Ovary (tissue), 9 donors: ENCODE measurements around the gene ABCG1. TPM values are rescaled to one million over a fixed set of nuclear protein-coding genes. Genes with fewer than 3 reads are reported as not detected.

Source experiments
- DNase-seq, 5 donors: peaks; one replicate each; pipeline ENCODE4 v3.0.0-alpha.2; 2019 to 2020
- H3K27ac ChIP-seq, 2 donors: fragments of 200-600 bp; one replicate each; pipeline versions ENCODE4 v1.5.1 to v1.8.0; 2019 to 2022
- H3K27me3 ChIP-seq: fragments of 200-600 bp; one replicate; pipeline ENCODE4 v1.8.0; 2022
- H3K36me3 ChIP-seq: fragments of 200-600 bp; sonication (generic); one replicate; pipeline ENCODE4 v1.5.1; 2019
- H3K4me1 ChIP-seq: one replicate; pipeline ENCODE4 v1.8.1; 2013; ENCODE audit warnings: mild to moderate bottlenecking, moderate library complexity; ENCODE audit not compliant: insufficient read depth
- H3K4me3 ChIP-seq: fragments of 200-600 bp; sonication (generic); one replicate; pipeline ENCODE4 v1.5.1; 2017
- H3K9me3 ChIP-seq, 2 donors: fragments of 200-600 bp in 1 of 2; sonication (generic) in 1 of 2; one replicate each; pipeline versions ENCODE4 v1.5.1 to v1.8.1; 2013 to 2019; ENCODE audit warnings: mild to moderate bottlenecking in 1 of 2, moderate library complexity in 1 of 2
- CTCF ChIP-seq, 3 donors: fragments of 450-650 bp in 2 of 3; fragments of 200-600 bp in 1 of 3; IDR thresholded peaks; one replicate each; pipeline versions ENCODE4 v1.5.1 to v1.8.0; 2016 to 2022; ENCODE audit warnings: antibody characterized with exemption in 3 of 3, mild to moderate bottlenecking in 1 of 3
- EP300 ChIP-seq: sonication (generic); formaldehyde crosslinking; IDR thresholded peaks from one replicate; pipeline ENCODE4 v1.6.1; 2017; ENCODE audit warnings: antibody characterized with exemption
- POLR2A ChIP-seq: fragments of 450-650 bp; IDR thresholded peaks from one replicate; pipeline ENCODE4 v1.6.1; 2017; ENCODE audit warnings: antibody characterized with exemption, mild to moderate bottlenecking, moderate library complexity
- WGBS, 3 donors: extraction: QIAGEN DNeasy Blood & Tissue Kit in 1 of 3; methylation state at CpG; one replicate each; pipeline versions ENCODE4 v1.1.5 to v1.1.7; 2013 to 2017; 5-methylcytosine and 5-hydroxymethylcytosine counted together
- intact Hi-C, 4 donors: fragments of 100-400 bp; cut with DNase I; formaldehyde crosslinking; loops; one replicate each; pipeline versions ENCODE4 v1.11.0 to v1.15.1; 2022 to 2023
- polyA plus RNA-seq, 2 donors: library from polyadenylated mRNA; stranded (reverse); fragments of 200-250 nt in 1 of 2; fragments of 350-450 nt in 1 of 2; fragmentation: Illumina TruSeq in 1 of 2; extraction: RNeasy Lipid Tissue Mini Kit (QIAGEN cat#74804) in 1 of 2; gene quantifications; one replicate each; pipeline ENCODE4 v1.2.3, GENCODE V29; 2013 to 2014
- total RNA-seq, 7 donors: library from RNA; depleted of rRNA in 2 of 7; stranded (reverse); fragments of >200 nt in 2 of 7; fragmentation: NEBNext Ultra II Directional in 3 of 7; extraction: Animal tissue kit (Norgen Biotek cat#: 25700) in 3 of 7; gene quantifications; one replicate each; pipeline versions ENCODE4 v1.1.0 to v1.2.4, GENCODE V29; 2016 to 2023
- donor health status: DM: no; HTN: no; CAD: no; lungs with moderate emphysema.
- donor health status: DM: no; HTN: no; CAD: no.
- donor health status: Bipolar disorder and iron deficiency.
- donor health status: DM: yes; HTN: yes; CAD: no.
- donor health status: DM: no; HTN: no; CAD: no.
- donor health status: DM: yes; HTN: yes; CAD: no.

ABCG1 gene
- total and polyA plus RNA-seq, 9 donors: 4.3 to 14.9 (median 5.8) TPM

GRCh38 chr21:42227909-42228708 lies 9.2 kb downstream of the ABCG1 start:
- no peaks in the 10 kb centered on the region for H3K9me3 ChIP-seq
- WGBS, 3 donors: 44 to 52% (median 51%) methylated on average over 10 of the region's 10 CpGs
- H3K4me1 ChIP-seq: no peaks in the 10 kb centered on the region
- no peak for TF ChIP-seq EP300
- TF ChIP-seq POLR2A: no peak
- no peak for TF ChIP-seq CTCF (IDR thresholded peaks at IDR 0.05)
- no peaks in the 10 kb centered on the region for H3K27me3 ChIP-seq
- no peaks in the 10 kb centered on the region for H3K36me3 ChIP-seq
- no peak overlapping the region for H3K4me3 ChIP-seq
- DNase-seq: peak in 2 of 5 donors; percentile 42 to 53
- H3K27ac ChIP-seq: no peak overlapping the region
- intact Hi-C loops: no loop called here

DNA sequence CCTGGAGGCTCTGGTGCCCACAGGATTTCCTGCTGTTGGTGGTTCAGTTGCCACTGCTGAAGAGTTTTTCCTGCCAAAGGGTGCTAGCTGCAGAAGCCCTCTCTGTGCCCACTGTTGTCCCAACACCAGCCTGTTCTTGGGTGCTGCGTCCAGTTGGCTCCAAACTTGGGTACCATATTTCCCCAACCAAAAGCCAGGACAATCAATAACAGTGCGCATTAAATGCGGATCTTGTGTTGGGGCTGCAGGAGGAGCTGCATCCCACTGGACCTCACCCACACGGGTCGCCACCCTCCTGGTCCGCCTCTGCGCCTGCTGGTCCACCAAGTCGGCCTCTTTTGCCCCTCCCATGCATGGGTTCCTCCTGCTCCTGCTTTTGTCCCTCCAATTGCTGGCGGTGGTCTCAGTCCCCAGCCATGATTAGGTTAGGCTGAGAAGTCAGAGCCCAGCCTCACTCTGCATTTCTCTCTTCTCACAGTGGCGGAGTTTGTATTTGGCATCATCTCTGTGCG lies 9.8 kb downstream of the ABCG1 start:
- H3K36me3 ChIP-seq: no peaks in the 10 kb centered on the region
- peaks cover 2% of the 10 kb centered on the region for H3K4me1 ChIP-seq
- 91 to 95% (median 95%) methylated on average over 11 of the region's 11 CpGs for WGBS, 3 donors
- DNase-seq: no peak
- intact Hi-C loops: no loop called here
- no peaks in the 10 kb centered on the region for H3K9me3 ChIP-seq
- no peak overlapping the region for H3K27ac ChIP-seq
- TF ChIP-seq CTCF (IDR thresholded peaks at IDR 0.05) (no peak), POLR2A (no peak)
- no peak overlapping the region for H3K4me3 ChIP-seq
- H3K27me3 ChIP-seq: no peaks in the 10 kb centered on the region

DNA sequence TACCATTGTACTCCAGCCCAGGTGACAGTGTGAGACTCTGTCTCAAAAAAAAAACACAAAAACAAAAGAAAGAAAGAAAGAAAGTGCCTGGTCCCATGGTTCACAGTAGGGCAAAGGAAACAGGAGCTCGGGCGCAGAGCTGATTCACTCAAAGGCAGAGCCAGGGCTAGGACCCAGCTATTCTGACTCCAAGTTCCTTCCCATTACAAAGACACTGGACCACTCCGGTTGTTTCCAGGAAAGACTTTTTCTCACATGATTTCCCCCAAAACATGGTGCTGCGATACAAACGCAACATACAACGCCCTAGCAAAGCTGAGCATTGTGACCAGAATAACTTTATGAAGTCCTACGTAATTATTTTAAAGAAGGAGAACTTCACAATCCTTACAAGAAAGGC lies 10.7 kb downstream of the ABCG1 start:
- Histone ChIP-seq H3K27ac (no peak overlapping the region), H3K4me3 (no peak overlapping the region), H3K36me3 (no peaks in the 10 kb centered on the region), H3K27me3 (no peaks in the 10 kb centered on the region), H3K9me3 (no peaks in the 10 kb centered on the region), H3K4me1 (peaks cover 7% of the 10 kb centered on the region)
- 89 to 93% (median 91%) methylated on average over 7 of the region's 7 CpGs for WGBS, 3 donors
- intact Hi-C loops: loop anchor here in 1 of 4 donors (10.0 kb wide), 1 partner anchor 1665 kb away; no protein-coding TSS in a partner anchor
- DNase-seq: no peak
- TF ChIP-seq CTCF (IDR thresholded peaks at IDR 0.05) (no peak), EP300 (no peak), POLR2A (no peak)

DNA sequence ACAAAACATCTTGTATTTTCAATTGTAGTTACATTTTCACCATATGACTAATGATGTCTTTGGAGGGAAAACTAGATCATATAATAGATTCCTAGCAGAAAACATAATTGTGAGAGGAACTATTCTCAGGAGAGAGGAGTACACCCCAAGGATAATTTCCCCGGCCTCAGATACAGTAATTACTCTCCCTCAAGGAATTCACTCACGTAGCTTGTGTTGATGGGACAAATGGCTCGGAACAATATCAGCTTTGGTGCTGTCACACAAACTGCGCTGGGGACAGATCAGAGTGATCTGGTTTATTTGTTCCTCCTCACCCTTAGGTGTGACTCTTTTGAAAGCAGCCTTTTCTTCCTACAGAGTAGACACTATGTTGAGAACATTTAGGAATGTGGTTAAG lies 11.2 kb downstream of the ABCG1 start:
- H3K27me3 ChIP-seq: no peaks in the 10 kb centered on the region
- no peak for DNase-seq
- no peak overlapping the region for H3K27ac ChIP-seq
- 92 to 97% (median 93%) methylated on average over 4 of the region's 4 CpGs for WGBS, 3 donors
- no peaks in the 10 kb centered on the region for H3K9me3 ChIP-seq
- intact Hi-C loops: loop anchor here in 1 of 4 donors (10.0 kb wide), 1 partner anchor 1665 kb away; no protein-coding TSS in a partner anchor
- no peak overlapping the region for H3K4me3 ChIP-seq
- peaks cover 11% of the 10 kb centered on the region for H3K4me1 ChIP-seq
- TF ChIP-seq EP300 (no peak), POLR2A (no peak), CTCF (IDR thresholded peaks at IDR 0.05) (no peak)
- no peaks in the 10 kb centered on the region for H3K36me3 ChIP-seq
